Activated T-helper 17 cell treated with anti-CD3 and anti-CD28 coated beads, Interleukin-2, amount 50 U/mL, for 72 hours (primary cell): ENCODE measurements around the gene SNX22. TPM values are rescaled to one million over a fixed set of nuclear protein-coding genes. Genes with fewer than 3 reads are reported as not detected.

Experiments used
- ATAC-seq: fragments of 150-1000 bp; cut with Tn5 transposase; replicated peaks from 2 replicates; pipeline ENCODE4 v1.10.0; 2021; ENCODE audit warnings: mild to moderate bottlenecking, moderate library complexity
- H3K27ac Mint-ChIP-seq: one replicate; pipeline ENCODE4 v1.8.0; 2022; ENCODE audit warnings: mixed read lengths
- H3K27me3 Mint-ChIP-seq: one replicate; pipeline ENCODE4 v1.8.0; 2022; ENCODE audit warnings: mixed read lengths
- H3K36me3 Mint-ChIP-seq: one replicate; pipeline ENCODE4 v1.8.0; 2022; ENCODE audit warnings: low read depth, mild to moderate bottlenecking, mixed read lengths
- H3K4me1 Mint-ChIP-seq: one replicate; pipeline ENCODE4 v1.8.0; 2022; ENCODE audit warnings: mixed read lengths
- H3K4me3 Mint-ChIP-seq: one replicate; pipeline ENCODE4 v1.8.0; 2022; ENCODE audit warnings: mild to moderate bottlenecking, mixed read lengths
- H3K9me3 Mint-ChIP-seq: one replicate; pipeline ENCODE4 v1.8.0; 2022; ENCODE audit warnings: mixed read lengths
- total RNA-seq, 2 donors: library from RNA; stranded (reverse); gene quantifications; one replicate each; pipeline ENCODE4 v1.2.3, GENCODE V29; 2022

The SNX22 gene
- total RNA-seq, 2 donors from 2014 or later: 0.26 to 0.77 TPM

GRCh38 chr15:64157599-64158125, 6.1 kb downstream of the SNX22 start:
- Mint-ChIP-seq H3K27ac (peak overlapping the region; percentile 81), H3K4me3 (no peak overlapping the region), H3K36me3 (peaks cover 90% of the 10 kb centered on the region), H3K9me3 (no peaks in the 10 kb centered on the region), H3K4me1 (peaks cover 31% of the 10 kb centered on the region), H3K27me3 (peaks cover 4% of the 10 kb centered on the region)
- ATAC-seq: no peak

GRCh38 chr15:64158363-64159134, 7.0 kb downstream of the SNX22 start:
- peak overlapping the region; percentile 48 for H3K4me3 Mint-ChIP-seq
- no peak for ATAC-seq
- peak overlapping the region; percentile 81 for H3K27ac Mint-ChIP-seq
- peaks cover 89% of the 10 kb centered on the region for H3K36me3 Mint-ChIP-seq
- H3K9me3 Mint-ChIP-seq: no peaks in the 10 kb centered on the region
- peaks cover under 1% of the 10 kb centered on the region for H3K27me3 Mint-ChIP-seq
- peaks cover 28% of the 10 kb centered on the region for H3K4me1 Mint-ChIP-seq

- Mint-ChIP-seq H3K4me3 (peak overlapping the region; percentile 93), H3K9me3 (no peaks in the 10 kb centered on the region), H3K27me3 (no peaks in the 10 kb centered on the region), H3K4me1 (peaks cover 43% of the 10 kb centered on the region), H3K36me3 (peaks cover 59% of the 10 kb centered on the region), H3K27ac (peak overlapping the region; percentile 96)
- no peak for ATAC-seq
These were observed 10.4 kb downstream of the SNX22 start for GRCh38 chr15:64161688-64162477.

GRCh38 chr15:64162478-64162868, 10.9 kb downstream of the SNX22 start:
- ATAC-seq: peak; percentile 33
- Mint-ChIP-seq H3K4me3 (peak overlapping the region; percentile 93), H3K9me3 (no peaks in the 10 kb centered on the region), H3K36me3 (peaks cover 53% of the 10 kb centered on the region), H3K4me1 (peaks cover 48% of the 10 kb centered on the region), H3K27ac (peak overlapping the region; percentile 96), H3K27me3 (no peaks in the 10 kb centered on the region)

DNA sequence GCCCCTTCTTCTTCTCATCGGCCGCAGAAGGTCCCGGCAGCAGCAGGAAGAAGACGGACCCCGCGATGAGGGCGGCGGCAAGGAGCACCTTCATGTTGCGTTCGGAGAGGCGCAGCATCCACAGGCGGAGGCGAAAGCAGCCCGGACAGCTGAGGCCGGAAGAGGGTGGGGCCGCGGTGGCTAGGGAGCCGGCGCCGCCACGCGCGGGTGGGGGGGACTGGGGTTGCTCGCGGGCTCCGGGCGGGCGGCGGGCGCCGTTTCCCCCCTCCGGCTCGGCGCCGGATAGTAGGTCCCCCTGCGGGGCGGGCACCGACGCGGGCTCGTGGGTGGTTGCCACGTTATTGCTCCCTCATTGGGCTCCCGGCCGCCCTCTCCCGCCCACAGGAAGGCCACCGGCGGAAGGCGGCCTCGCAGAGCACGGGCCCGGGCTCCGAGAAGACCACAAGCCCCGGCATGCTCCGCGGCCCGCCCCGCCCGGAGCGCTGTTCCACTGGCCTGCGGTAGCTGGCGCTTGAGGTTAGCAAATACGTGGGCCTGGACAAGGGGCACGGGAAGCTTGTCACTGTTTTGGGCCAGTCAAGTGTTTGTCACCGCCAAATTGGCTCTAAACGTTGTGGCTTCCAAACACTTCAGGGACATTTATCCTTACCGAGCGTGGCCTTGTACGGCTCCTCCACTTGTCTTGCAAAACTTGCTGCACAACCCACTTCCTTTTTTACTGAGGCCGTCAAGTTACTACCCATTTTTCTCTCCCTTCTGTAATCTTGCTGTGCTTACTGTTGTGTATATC, 11.5 kb downstream of the SNX22 start, which contains the start of gene PPIB:
Gene PPIB (minus strand): TSS at position 154 of the 790 bp plus-strand sequence. CDS start 36 bp downstream, at position 118.
- Mint-ChIP-seq H3K9me3 (no peaks in the 10 kb centered on the region), H3K27me3 (no peaks in the 10 kb centered on the region), H3K36me3 (peaks cover 47% of the 10 kb centered on the region), H3K27ac (peak within 1 kb of the TSS; percentile 96), H3K4me3 (peak within 1 kb of the TSS; percentile 93), H3K4me1 (peaks cover 46% of the 10 kb centered on the region)
- ATAC-seq: peak; percentile 94

DNA sequence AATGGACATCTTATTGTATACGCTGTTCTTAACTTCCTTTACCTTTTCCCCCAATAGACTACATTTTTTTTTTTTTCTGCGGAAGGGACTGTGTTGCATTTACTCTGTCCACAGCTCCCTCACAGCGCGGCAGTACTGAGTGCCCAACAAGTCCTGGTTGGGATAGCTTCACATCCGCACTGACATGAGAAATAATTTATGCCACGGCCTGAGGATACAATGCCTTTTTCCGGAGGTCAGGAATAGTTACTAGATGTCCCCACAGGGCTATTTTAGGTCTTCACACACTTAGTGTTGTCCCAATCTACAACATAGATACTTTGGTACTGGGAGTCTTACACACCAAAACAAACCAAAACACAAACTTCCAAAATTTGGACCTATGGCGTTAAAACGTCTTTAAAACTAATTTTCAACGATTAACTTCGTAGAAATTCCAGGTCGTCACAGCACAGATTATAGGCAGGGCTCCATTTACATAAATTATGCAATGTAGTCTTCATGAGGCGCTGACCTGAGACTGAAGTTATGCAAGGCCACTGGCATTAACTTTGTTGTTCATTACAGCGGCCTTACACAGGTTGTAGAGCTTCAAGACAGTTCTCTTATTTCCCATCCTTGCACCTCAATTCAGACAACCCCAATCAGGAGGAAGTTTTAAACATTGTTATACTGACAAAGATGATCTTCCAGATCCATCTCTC, 12.3 kb downstream of the SNX22 start:
- H3K27ac Mint-ChIP-seq: peak overlapping the region; percentile 96
- ATAC-seq: peak; percentile 0

GRCh38 chr15:64164436-64164835, 12.9 kb downstream of the SNX22 start:
- no peak for ATAC-seq
- peak overlapping the region; percentile 96 for H3K27ac Mint-ChIP-seq
- peaks cover 33% of the 10 kb centered on the region for H3K36me3 Mint-ChIP-seq
- H3K4me1 Mint-ChIP-seq: peaks cover 36% of the 10 kb centered on the region
- peak overlapping the region; percentile 93 for H3K4me3 Mint-ChIP-seq
- H3K27me3 Mint-ChIP-seq: no peaks in the 10 kb centered on the region
- no peaks in the 10 kb centered on the region for H3K9me3 Mint-ChIP-seq

More for the DNA sequence above, 12.3 kb downstream of the SNX22 start:
- Mint-ChIP-seq H3K27me3 (no peaks in the 10 kb centered on the region), H3K4me1 (peaks cover 38% of the 10 kb centered on the region), H3K9me3 (no peaks in the 10 kb centered on the region), H3K4me3 (peak overlapping the region; percentile 93), H3K36me3 (peaks cover 40% of the 10 kb centered on the region)

DNA sequence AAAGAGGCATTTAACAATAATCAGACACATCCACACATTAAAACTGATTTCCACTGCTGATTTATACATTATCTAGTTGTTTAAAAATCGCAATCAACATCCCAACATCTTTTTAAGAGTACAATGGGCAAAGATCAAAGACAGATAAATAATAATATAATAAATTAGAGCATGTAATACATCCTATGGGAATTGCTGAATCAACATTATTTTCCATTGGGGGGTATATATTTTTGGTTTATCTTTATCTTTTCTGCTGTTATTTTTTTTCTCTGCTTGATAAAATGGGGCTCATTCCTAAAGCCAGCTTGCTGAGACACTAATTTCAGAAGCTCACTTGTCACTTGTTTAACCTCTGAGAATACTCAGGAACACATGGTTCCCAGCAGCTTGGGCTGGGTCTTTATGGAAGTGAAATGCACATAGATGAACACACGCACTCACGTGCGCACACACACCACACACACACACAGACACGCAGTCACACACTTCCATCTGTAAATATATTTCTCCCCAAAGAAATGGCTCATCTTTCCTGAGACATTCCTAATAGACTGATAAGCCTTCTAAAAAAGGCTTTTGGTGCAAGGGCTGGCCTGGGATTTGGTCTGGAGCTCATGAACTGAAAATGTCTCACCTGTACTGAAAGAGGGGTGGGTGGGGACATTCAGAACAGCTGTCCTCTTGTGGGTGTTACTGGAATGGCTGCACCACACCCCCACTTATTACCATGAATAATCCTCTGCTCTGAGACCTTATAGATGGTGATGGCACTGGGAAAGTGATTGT, 14.8 kb downstream of the SNX22 start:
- Mint-ChIP-seq H3K4me3 (peak overlapping the region; percentile 60), H3K27ac (peak overlapping the region; percentile 91), H3K27me3 (no peaks in the 10 kb centered on the region), H3K9me3 (no peaks in the 10 kb centered on the region), H3K4me1 (peaks cover 27% of the 10 kb centered on the region), H3K36me3 (peaks cover 24% of the 10 kb centered on the region)
- no peak for ATAC-seq

DNA sequence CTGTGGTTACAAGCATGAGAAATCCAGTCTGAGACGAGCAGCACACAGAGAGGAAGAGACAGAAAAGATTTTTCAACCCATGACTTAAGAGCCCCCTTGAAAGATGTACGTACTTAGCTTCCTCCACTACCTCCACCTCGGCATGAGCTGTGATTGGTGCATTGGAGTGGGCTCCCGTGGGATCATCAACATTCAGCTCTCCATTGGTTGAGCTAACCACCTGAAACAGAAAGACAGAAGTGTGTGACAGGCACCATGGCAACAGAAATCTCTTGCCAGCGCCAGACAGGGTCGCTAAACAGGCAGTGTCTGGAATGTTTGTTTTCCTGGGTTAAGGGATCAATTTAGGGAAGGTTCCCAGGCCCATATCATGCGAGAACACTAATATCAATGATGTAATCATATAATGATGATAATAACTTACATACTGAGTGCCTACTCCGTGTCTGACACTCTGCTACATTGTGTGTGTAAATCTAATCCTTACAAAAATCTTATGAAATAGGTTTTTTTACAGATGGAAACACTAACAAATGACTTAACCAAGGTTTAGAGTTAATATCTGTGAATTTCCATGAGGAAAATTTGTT, 28.8 kb downstream of the SNX22 start:
- H3K27ac Mint-ChIP-seq: no peak overlapping the region
- no peaks in the 10 kb centered on the region for H3K9me3 Mint-ChIP-seq
- H3K4me1 Mint-ChIP-seq: no peaks in the 10 kb centered on the region
- no peak for ATAC-seq
- H3K27me3 Mint-ChIP-seq: no peaks in the 10 kb centered on the region
- H3K4me3 Mint-ChIP-seq: no peak overlapping the region
- H3K36me3 Mint-ChIP-seq: peaks cover 83% of the 10 kb centered on the region

DNA sequence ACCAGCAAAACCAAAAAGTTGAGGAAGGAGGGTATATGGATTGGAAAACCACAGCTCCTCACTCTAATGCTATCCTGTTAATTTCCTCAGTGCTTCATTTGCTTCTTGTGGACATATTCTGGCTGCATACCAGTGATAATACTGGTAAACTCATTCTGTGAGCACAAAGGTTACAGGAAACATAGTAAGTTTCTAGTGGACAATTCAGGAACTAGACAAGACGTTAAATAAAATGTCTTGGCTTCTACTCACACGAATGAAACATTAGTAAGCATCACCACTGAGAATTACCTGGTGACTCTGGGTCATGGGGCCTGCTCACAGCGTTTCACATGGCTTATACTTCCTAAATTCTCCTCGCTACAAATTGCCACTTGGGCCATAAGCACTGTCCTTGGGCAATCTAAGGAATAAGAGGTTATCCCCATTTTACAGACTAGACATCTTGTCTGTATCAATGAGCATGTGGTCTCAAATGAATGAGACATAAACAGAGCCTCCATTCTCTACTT, 31.4 kb downstream of the SNX22 start:
- no peak for ATAC-seq
- no peak overlapping the region for H3K27ac Mint-ChIP-seq
- peaks cover 76% of the 10 kb centered on the region for H3K36me3 Mint-ChIP-seq

GRCh38 chr15:64185146-64185911, 33.8 kb downstream of the SNX22 start:
- peaks cover 76% of the 10 kb centered on the region for H3K36me3 Mint-ChIP-seq
- H3K4me1 Mint-ChIP-seq: peaks cover 4% of the 10 kb centered on the region
- H3K9me3 Mint-ChIP-seq: no peaks in the 10 kb centered on the region
- no peak overlapping the region for H3K4me3 Mint-ChIP-seq
- no peak overlapping the region for H3K27ac Mint-ChIP-seq
- no peak for ATAC-seq
- H3K27me3 Mint-ChIP-seq: no peaks in the 10 kb centered on the region

More for the DNA sequence above, 31.4 kb downstream of the SNX22 start:
- Mint-ChIP-seq H3K4me1 (no peaks in the 10 kb centered on the region), H3K27me3 (no peaks in the 10 kb centered on the region), H3K4me3 (no peak overlapping the region), H3K9me3 (no peaks in the 10 kb centered on the region)
